ENCODE data around the gene FECH. TPM values are rescaled to one million over a fixed set of nuclear protein-coding genes. Genes with fewer than 3 reads are reported as not detected.

Gene FECH
- total RNA-seq, 4 donors from 2014 or later = 23.1 to 42.2 (median 33.1) TPM

DNA sequence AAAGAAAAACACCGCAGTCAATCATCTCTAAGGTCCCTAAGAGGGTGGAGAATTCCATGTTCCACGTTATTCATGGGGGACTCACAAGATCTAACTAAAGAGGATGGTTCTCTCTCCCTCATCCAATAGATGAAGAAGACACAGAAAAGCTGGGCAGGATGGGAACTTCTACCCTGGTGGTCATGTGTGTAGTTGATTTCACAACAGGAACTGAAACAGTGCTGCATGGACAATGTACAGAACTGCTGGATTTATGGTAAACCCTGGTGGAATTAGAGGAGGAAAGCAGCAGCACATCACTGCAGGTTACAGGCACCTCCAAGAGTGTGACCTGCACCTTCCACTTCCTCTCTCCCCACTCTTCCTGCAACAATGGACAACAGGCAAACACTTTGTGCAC lies 31.4 kb downstream of the FECH start:
- Histone ChIP-seq H3K9me3 (no peaks in the 10 kb centered on the region), H3K36me3 (peaks cover 0 to 98% (median 12%) of the 10 kb centered on the region in 3 donors), H3K27me3 (no peaks in the 10 kb centered on the region), H3K4me1 (no peaks in the 10 kb centered on the region), H3K27ac (no peak overlapping the region), H3K4me3 (no peak overlapping the region)
- intact Hi-C loops (cut with DNase I) = no loop called here
- TF ChIP-seq, protein P1, sequence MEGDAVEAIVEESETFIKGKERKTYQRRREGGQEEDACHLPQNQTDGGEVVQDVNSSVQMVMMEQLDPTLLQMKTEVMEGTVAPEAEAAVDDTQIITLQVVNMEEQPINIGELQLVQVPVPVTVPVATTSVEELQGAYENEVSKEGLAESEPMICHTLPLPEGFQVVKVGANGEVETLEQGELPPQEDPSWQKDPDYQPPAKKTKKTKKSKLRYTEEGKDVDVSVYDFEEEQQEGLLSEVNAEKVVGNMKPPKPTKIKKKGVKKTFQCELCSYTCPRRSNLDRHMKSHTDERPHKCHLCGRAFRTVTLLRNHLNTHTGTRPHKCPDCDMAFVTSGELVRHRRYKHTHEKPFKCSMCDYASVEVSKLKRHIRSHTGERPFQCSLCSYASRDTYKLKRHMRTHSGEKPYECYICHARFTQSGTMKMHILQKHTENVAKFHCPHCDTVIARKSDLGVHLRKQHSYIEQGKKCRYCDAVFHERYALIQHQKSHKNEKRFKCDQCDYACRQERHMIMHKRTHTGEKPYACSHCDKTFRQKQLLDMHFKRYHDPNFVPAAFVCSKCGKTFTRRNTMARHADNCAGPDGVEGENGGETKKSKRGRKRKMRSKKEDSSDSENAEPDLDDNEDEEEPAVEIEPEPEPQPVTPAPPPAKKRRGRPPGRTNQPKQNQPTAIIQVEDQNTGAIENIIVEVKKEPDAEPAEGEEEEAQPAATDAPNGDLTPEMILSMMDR (IDR thresholded peaks at IDR 0.05) = no peak
- TF ChIP-seq POLR2A (IDR thresholded peaks at IDR 0.05) = no peak
- WGBS, 2 donors = 95 to 100% methylated on average over 1 to 2 of the region's 2 CpGs
- no peak for DNase-seq

DNA sequence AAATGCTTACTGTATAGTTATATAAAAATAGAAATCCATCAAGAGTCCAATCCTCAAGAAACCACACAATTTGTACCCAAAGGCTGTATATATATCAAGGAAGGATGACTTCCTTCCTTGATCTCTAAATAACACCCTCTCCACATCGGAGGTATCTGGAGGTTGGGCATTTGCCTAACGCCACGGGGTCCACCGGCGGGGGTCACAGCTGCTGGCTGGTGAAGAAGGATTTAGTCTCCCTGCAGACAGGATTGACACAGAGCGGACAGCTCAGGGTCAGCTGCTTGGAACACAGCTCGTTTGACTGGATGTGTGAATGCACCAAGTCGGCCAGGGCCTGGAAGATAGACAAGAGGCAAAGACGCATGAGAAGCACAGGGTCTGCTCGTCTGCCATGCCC lies 36.0 kb downstream of the FECH start:
- DNase-seq = no peak
- intact Hi-C loops (cut with DNase I) = no loop called here
- Histone ChIP-seq H3K36me3 (peaks cover 0 to 65% (median 0%) of the 10 kb centered on the region in 3 donors), H3K9me3 (no peaks in the 10 kb centered on the region), H3K27me3 (no peaks in the 10 kb centered on the region), H3K4me1 (no peaks in the 10 kb centered on the region), H3K27ac (no peak overlapping the region), H3K4me3 (no peak overlapping the region)
- no peak for TF ChIP-seq POLR2A (IDR thresholded peaks at IDR 0.05)
- TF ChIP-seq, protein P1 (IDR thresholded peaks at IDR 0.05) = no peak
- WGBS, 2 donors = 66 to 82% methylated on average over 9 to 10 of the region's 10 CpGs

DNA sequence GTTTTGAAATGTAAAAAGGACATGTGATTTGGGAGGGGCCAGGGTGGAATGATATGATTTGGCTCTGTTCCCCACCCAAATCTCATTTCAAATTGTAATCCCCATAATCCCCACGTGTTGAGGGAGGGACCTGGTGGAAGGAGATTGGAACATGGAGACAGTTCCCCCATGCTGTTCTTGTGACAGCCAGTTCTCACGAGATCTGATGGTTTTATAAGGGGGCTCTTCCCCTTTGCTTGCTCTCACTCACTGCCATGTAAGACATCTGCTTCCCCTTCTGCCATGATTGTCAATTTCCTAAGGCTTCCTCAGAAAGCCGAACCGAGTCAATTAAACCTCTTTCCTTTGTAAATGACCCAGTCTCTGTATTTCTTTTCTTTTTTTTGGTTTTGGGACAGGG lies 39.2 kb downstream of the FECH start:
- no peak for DNase-seq
- Histone ChIP-seq H3K9me3 (no peaks in the 10 kb centered on the region), H3K27me3 (no peaks in the 10 kb centered on the region), H3K27ac (no peak overlapping the region), H3K36me3 (peaks cover 0 to 33% (median 0%) of the 10 kb centered on the region in 3 donors), H3K4me1 (no peaks in the 10 kb centered on the region), H3K4me3 (no peak overlapping the region)
- intact Hi-C loops (cut with DNase I) = no loop called here
- 60 to 69% methylated on average over 4 of the region's 4 CpGs for WGBS, 2 donors
- no peak for TF ChIP-seq POLR2A (IDR thresholded peaks at IDR 0.05)
- TF ChIP-seq, protein P1 (IDR thresholded peaks at IDR 0.05) = no peak

DNA sequence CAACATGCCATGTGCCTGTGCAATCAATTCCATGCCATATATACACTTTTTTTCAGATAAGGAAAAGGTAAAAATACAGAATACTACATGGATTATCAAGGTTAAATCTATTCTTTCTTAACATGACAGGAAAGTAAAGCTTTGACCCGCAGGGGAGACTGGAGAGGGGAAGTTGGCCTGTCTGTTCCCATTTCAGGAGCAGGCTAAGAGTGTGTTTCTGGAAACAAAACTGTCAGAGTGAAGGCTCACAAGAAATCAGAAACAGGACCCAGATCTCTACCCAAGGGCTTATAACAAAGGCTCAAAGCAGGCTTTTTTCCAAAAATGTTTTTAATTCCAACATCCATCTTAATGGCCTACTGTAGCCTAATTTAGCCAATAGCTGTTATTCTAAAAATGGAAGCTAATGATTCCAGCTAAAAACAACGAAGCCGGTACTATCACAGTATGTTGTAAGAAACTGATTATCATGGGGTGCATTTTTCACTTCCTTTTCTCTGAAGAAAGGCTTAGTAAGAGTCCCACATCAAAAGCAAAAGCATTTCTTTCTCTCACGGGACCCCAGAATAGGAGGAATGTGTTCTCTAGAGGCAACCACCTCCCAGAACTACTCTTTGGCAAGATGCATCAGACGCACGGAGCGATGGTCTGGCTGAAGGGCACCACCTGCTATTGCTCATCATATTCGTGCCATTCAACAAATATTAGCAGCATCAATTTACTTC lies 41.4 kb downstream of the FECH start:
- Histone ChIP-seq H3K36me3 (peaks cover 0 to 13% (median 0%) of the 10 kb centered on the region in 3 donors), H3K4me3 (no peak overlapping the region), H3K9me3 (no peaks in the 10 kb centered on the region), H3K27me3 (no peaks in the 10 kb centered on the region), H3K27ac (no peak overlapping the region), H3K4me1 (no peaks in the 10 kb centered on the region)
- no peak for TF ChIP-seq POLR2A (IDR thresholded peaks at IDR 0.05)
- TF ChIP-seq, protein P1 (IDR thresholded peaks at IDR 0.05) = no peak
- DNase-seq = no peak
- WGBS, 2 donors = 50 to 67% methylated on average over 8 of the region's 8 CpGs
- intact Hi-C loops (cut with DNase I) = no loop called here

DNA sequence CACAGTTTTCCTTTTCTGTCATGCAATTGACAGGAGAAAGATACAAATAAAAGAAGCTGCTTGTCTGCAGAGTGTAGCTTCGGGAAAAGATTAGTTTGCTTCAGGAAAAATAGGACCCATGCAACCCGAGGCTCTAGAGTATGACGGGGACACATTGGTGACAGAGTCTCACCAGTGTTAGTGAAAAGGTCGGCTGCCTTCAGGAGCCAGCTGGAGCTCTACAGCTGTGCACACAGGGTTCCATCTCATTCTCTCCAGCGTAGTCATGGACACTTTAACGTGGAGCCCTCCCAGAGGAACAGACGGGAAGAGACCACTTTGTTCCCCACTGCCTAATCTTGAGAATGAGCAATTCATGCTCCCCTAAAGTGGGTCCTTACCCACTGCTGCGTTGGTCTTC lies 42.9 kb downstream of the FECH start:
- Histone ChIP-seq H3K27me3 (peaks cover 0 to 1% (median 0%) of the 10 kb centered on the region in 4 donors), H3K4me1 (no peaks in the 10 kb centered on the region), H3K9me3 (no peaks in the 10 kb centered on the region), H3K4me3 (no peak overlapping the region), H3K27ac (no peak overlapping the region), H3K36me3 (peaks cover 0 to 5% (median 0%) of the 10 kb centered on the region in 3 donors)
- TF ChIP-seq POLR2A (IDR thresholded peaks at IDR 0.05) = no peak
- TF ChIP-seq, protein P1 (IDR thresholded peaks at IDR 0.05) = no peak
- no peak for DNase-seq
- intact Hi-C loops (cut with DNase I) = no loop called here
- 57 to 81% methylated on average over 6 to 8 of the region's 8 CpGs for WGBS, 2 donors

Data from esophagus squamous epithelium (tissue), 5 donors.